ENCODE results near the gene PGC. TPM values are rescaled to one million over a fixed set of nuclear protein-coding genes. Genes with fewer than 3 reads are reported as not detected.

PGC gene
- total and polyA plus RNA-seq, 2 of the 8 experiments (the other 6 are each of a cell fraction or from before 2014, with no cell fraction given): 0.09 TPM; not detected in 1

DNA sequence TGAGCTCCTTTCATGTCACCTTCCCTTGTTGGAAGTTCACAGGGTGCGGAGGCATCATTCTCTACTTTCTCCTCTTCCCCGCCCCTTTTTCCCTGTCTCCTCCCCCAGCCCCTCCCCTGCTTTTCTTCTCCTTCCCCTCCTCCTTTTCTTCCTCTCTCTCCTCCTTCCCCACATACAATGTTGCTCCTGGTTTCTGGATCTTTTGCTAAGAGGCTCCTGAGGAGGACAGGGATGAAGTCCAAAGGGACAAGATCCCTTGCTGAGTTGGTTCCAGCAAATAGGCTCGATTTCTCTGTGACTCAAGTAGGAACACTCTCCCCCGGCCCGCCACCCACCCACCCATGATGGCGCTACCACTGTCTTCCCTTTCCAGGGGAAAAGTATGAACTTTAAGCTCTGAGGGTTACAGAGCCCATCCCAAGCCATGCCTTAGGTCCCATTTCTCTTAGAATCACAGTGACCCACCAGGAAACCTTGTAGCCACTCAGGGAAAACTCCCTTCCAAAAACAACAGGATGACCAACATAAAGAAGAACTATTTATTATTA lies 10.9 kb downstream of the PGC start:
- H3K9ac ChIP-seq (replicated peaks in 1 of 4; ENCODE audit: extremely low read depth in 1 of 4, low read depth in 3 of 4, low read length in 3 of 4): no peak overlapping the region
- H2BK120ac ChIP-seq (replicated peaks; ENCODE audit: low read depth, low read length): no peak overlapping the region
- DNase-seq (ENCODE audit: low read depth in 1 of 2, low spot score in 2 of 2): no peak
- H4K91ac ChIP-seq (replicated peaks; ENCODE audit: insufficient read length, low read length): no peak overlapping the region
- H3K79me2 ChIP-seq (ENCODE audit: control insufficient read depth in 1 of 2, insufficient read depth in 2 of 2, low read length in 2 of 2): no peaks in the 10 kb centered on the region
- peaks cover 9% of the 10 kb centered on the region; the same call in 1 of the 2 replicates for H3K23me2 ChIP-seq (ENCODE audit: low read depth, low read length)
- 74% methylated on average over 4 of the region's 6 CpGs; no CpG with 5 or more reads in 1 of the 2 experiments for WGBS, 2 experiments (ENCODE audit: extremely low coverage in 1 of 2, insufficient coverage in 1 of 2, insufficient read length in 1 of 2, insufficient replicate concordance in 2 of 2, low coverage in 1 of 2, low lambda C conversion rate in 2 of 2, missing lambda C conversion rate in 1 of 2)
- no peak overlapping the region for H3K23ac ChIP-seq (ENCODE audit: insufficient read length)
- H2BK12ac ChIP-seq (ENCODE audit: low read depth, low read length): no peak overlapping the region
- H2BK15ac ChIP-seq (ENCODE audit: low read length): no peak overlapping the region
- no peak overlapping the region for H3K14ac ChIP-seq (ENCODE audit: insufficient read length)
- H2BK5ac ChIP-seq (ENCODE audit: low read depth, low read length): no peak overlapping the region
- H4K8ac ChIP-seq (ENCODE audit: extremely low read depth, insufficient read depth, low read length): no peak overlapping the region
- H3K18ac ChIP-seq (ENCODE audit: extremely low read depth, low read length): no peak overlapping the region
- no peak overlapping the region for H4K5ac ChIP-seq (ENCODE audit: insufficient read length, low read depth, low read length)
- peak overlapping the region; percentile 71 to 93 for H3K4me2 ChIP-seq (ENCODE audit: insufficient read depth in 1 of 2, low read depth in 2 of 2, low read length in 2 of 2)
- H3K56ac ChIP-seq (replicated peaks; ENCODE audit: insufficient read length, low read depth, low read length): no peak overlapping the region
- H4K20me1 ChIP-seq (replicated peaks in 1 of 2; ENCODE audit: control insufficient read depth in 1 of 2, insufficient read depth in 2 of 2, low read length in 2 of 2): peaks cover 0 to 2% of the 10 kb centered on the region in 2 experiments
- no peak overlapping the region for H3K4ac ChIP-seq (replicated peaks; ENCODE audit: insufficient read length, low read depth, low read length)
- H3K36me3 ChIP-seq (ENCODE audit: control insufficient read depth in 2 of 4, insufficient read depth in 4 of 4, low read length in 3 of 4): no peaks in the 10 kb centered on the region
- H3K4me1 ChIP-seq (replicated peaks in 1 of 4; ENCODE audit: control insufficient read depth in 3 of 4, insufficient read depth in 4 of 4, low read length in 3 of 4): peaks cover 3 to 25% (median 14%) of the 10 kb centered on the region in 4 experiments
- ChIA-PET POLR2A (ENCODE audit: partially characterized antibody) (interaction anchor here (1.0 kb wide), 1 partner anchor 22 kb away, joined by 3 read pairs; no protein-coding TSS in a partner anchor), CTCF (ENCODE audit: partially characterized antibody) (interaction anchor here (0.6 to 5.3 kb wide), 12 partner anchors 10 to 51 kb away, joined by 3 to 37 read pairs (median 4); partner anchors contain the start of gene TOMM6)
- H2AFZ ChIP-seq (ENCODE audit: low read length): no peak overlapping the region
- H2BK20ac ChIP-seq (ENCODE audit: low read length): no peak overlapping the region
- peak overlapping the region in 1 of 4 experiments; percentile 49; a peak in 2 of 8 replicates for H3K4me3 ChIP-seq (ENCODE audit: extremely low read depth in 1 of 4, insufficient read depth in 2 of 4, low read depth in 3 of 4, low read length in 4 of 4)
- H3K79me1 ChIP-seq (ENCODE audit: low read depth, low read length): no peaks in the 10 kb centered on the region
- H2AK5ac ChIP-seq (ENCODE audit: low read depth, low read length): no peak overlapping the region
- no peak overlapping the region for H3K27ac ChIP-seq (ENCODE audit: low read depth, low read length)
- no peak for FAIRE-seq
- H3K27me3 ChIP-seq (replicated peaks in 1 of 4; ENCODE audit: control insufficient read depth in 3 of 4, extremely low read depth in 1 of 4, insufficient read depth in 3 of 4, low read length in 3 of 4): peaks cover 0 to 8% (median 5%) of the 10 kb centered on the region in 4 experiments; a peak in 3 of 7 replicates
- H3K9me3 ChIP-seq (ENCODE audit: insufficient read depth in 2 of 2, low read depth in 1 of 2, low read length in 1 of 2): no peaks in the 10 kb centered on the region
- no peak for TF ChIP-seq SIX5 (IDR thresholded peaks at IDR 0.05; ENCODE audit: low read depth, low read length)
- no peak for TF ChIP-seq HDAC2 (IDR thresholded peaks at IDR 0.05; ENCODE audit: borderline replicate concordance in 1 of 2, low read depth in 2 of 2, low read length in 2 of 2)
- TF ChIP-seq CHD1 (IDR thresholded peaks at IDR 0.05; ENCODE audit: low read depth, low read length): no peak
- no peak for TF ChIP-seq TCF12 (IDR thresholded peaks at IDR 0.05; ENCODE audit: low read depth, low read length)
- TF ChIP-seq POLR2A (IDR thresholded peaks at IDR 0.05; ENCODE audit: control extremely low read depth in 1 of 2, low read depth in 2 of 2, low read length in 2 of 2): no peak
- TF ChIP-seq ATF2 (IDR thresholded peaks at IDR 0.05; ENCODE audit: low read length): no peak
- TF ChIP-seq CTCF (IDR thresholded peaks at IDR 0.05; ENCODE audit: control extremely low read depth in 1 of 3, insufficient read depth in 1 of 3, low read depth in 1 of 3, low read length in 3 of 3): no peak
- TF ChIP-seq RBBP5 (IDR thresholded peaks at IDR 0.05; ENCODE audit: borderline replicate concordance, low read depth, low read length): no peak
- TF ChIP-seq CBX5 (IDR thresholded peaks at IDR 0.05; ENCODE audit: low read depth, low read length): no peak

All from H1 (cell line).